HEK293 (cell line): ENCODE data around the gene ARHGAP28.

ENCODE experiments used
- CTCF ChIP-seq: fragments of 450-650 bp; formaldehyde crosslinking; IDR thresholded peaks from 2 replicates; pipeline ENCODE4 v1.5.1; 2016; ENCODE audit warnings: missing biosample characterization, missing genetic modification characterization
- KLF1 ChIP-seq: fragments of 450-650 bp; formaldehyde crosslinking; IDR thresholded peaks from 2 replicates; pipeline ENCODE4 v1.5.1; 2016; ENCODE audit warnings: missing biosample characterization, missing genetic modification characterization
- MZF1 ChIP-seq: fragments of 450-650 bp; formaldehyde crosslinking; IDR thresholded peaks from 2 replicates; pipeline ENCODE4 v1.5.1; 2017; ENCODE audit warnings: missing biosample characterization, missing genetic modification characterization, borderline replicate concordance
- ZFP3 ChIP-seq: fragments of 450-650 bp; formaldehyde crosslinking; IDR thresholded peaks from 2 replicates; pipeline ENCODE4 v1.5.1; 2016; ENCODE audit warnings: low read depth, missing biosample characterization, missing genetic modification characterization
- ZNF274 ChIP-seq, 2 experiments: fragments of 200-500 bp in 1 of 2; fragments of 450-650 bp in 1 of 2; sonication (Bioruptor generic) in 1 of 2; formaldehyde crosslinking in 1 of 2; IDR thresholded peaks; 2 replicates each; pipeline versions ENCODE4 v1.5.1 to v1.6.1; 2014 to 2016; ENCODE audit warnings: borderline replicate concordance in 1 of 2, inconsistent platforms in 1 of 2, low read length in 1 of 2, missing biosample characterization in 1 of 2, missing genetic modification characterization in 1 of 2
- ZNF530 ChIP-seq: fragments of 450-650 bp; formaldehyde crosslinking; IDR thresholded peaks from 2 replicates; pipeline ENCODE4 v1.5.1; 2016; ENCODE audit warnings: low read depth, missing biosample characterization, missing genetic modification characterization
- ZNF548 ChIP-seq: fragments of 450-650 bp; formaldehyde crosslinking; IDR thresholded peaks from 2 replicates; pipeline ENCODE4 v1.5.1; 2016; ENCODE audit warnings: missing biosample characterization, missing genetic modification characterization
- ZNF624 ChIP-seq: fragments of 450-650 bp; formaldehyde crosslinking; IDR thresholded peaks from 2 replicates; pipeline ENCODE4 v1.5.1; 2017; ENCODE audit warnings: missing biosample characterization, missing genetic modification characterization
- ZNF660 ChIP-seq: fragments of 450-650 bp; IDR thresholded peaks from 2 replicates; pipeline ENCODE4 v1.5.1; 2018; ENCODE audit warnings: missing biosample characterization, mild to moderate bottlenecking, missing genetic modification characterization
- ZNF747 ChIP-seq: fragments of 450-650 bp; formaldehyde crosslinking; IDR thresholded peaks from 2 replicates; pipeline ENCODE4 v1.5.1; 2016; ENCODE audit warnings: missing biosample characterization, missing genetic modification characterization

GRCh38 chr18:6881034-6881820 is 151.7 kb downstream of the ARHGAP28 start:
- TF ChIP-seq CTCF (tag by site-specific recombination) = no peak
- TF ChIP-seq ZNF274 (IDR thresholded peaks at IDR 0.05; ENCODE audit: low read length) = no peak
- no peak for TF ChIP-seq ZNF274 (tag by site-specific recombination; IDR thresholded peaks at IDR 0.05; ENCODE audit: borderline replicate concordance)
- no peak for TF ChIP-seq ZNF660 (tag by site-specific recombination)
- no peak for TF ChIP-seq KLF1 (tag by site-specific recombination)
- TF ChIP-seq ZFP3 = no peak
- TF ChIP-seq ZNF530 (tag by site-specific recombination) = no peak
- TF ChIP-seq MZF1 (tag by site-specific recombination) = no peak
- TF ChIP-seq ZNF624 (tag by site-specific recombination) = no peak
- no peak for TF ChIP-seq ZNF548 (tag by site-specific recombination)
- TF ChIP-seq ZNF747 (tag by site-specific recombination) = no peak
